ENCODE measurements around the gene CBX8.

GRCh38 chr17:79839356-79840268 lies 42.7 kb upstream of the CBX8 start, which contains the start of gene CBX4:
- TF ChIP-seq EZH2 (IDR thresholded peaks at IDR 0.05): no peak
- TF ChIP-seq POLR2AphosphoS5 (IDR thresholded peaks at IDR 0.05; ENCODE audit: borderline replicate concordance, low read depth, low read length): peak; percentile 61; the same call in 1 of the 2 replicates
- no peak for TF ChIP-seq FOXP2 (optimal IDR thresholded peaks at IDR 0.05; ENCODE audit: control extremely low read depth, extremely low read length, insufficient read depth)

Measured in SK-N-MC (cell line).